Measurements from ENCODE around the gene SEPSECS. TPM values are rescaled to one million over a fixed set of nuclear protein-coding genes. Genes with fewer than 3 reads are reported as not detected.
"Not testable (repeated sequence)": the region's sequence is repeated elsewhere in the genome, so short reads cannot be mapped to it uniquely, and the experiment has no call there.

SEPSECS gene
- total RNA-seq, 1 donor from 2014 or later: 8.7 TPM

DNA sequence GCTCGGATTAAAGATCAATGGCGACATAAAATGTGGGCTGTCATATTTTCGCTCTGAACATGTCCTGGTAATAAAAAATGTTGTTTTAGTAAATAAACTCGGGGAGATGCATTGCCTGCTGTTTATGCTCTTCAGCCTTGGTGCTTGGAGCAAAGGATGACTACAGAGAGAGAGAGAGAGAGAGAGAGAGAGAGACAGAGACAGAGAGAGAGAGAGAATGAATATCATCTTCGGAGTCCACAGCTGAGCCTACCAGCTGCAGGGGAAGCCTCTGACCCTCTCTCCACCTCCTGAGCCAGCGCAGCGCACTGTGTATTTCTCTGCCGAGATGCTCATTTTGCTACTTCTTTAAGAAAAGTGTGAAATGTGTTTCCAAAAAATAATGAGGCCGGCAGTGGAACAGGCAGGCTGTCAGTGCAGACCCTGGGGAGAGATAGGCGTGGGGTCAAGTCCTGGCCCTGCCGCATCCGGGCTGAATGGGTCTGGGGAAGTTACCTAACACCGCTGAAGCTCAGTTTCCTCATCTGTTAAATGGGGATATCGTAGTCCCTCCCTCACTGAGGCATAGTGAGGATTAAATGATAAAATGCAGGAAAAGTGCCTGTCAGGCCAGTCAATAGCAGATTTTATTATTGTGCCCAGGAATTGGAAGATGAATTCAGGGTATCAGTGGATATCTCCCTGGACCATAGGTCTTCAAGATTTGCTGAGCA, 71.0 kb downstream of the SEPSECS start:
- Mint-ChIP-seq H3K9me3 (peaks cover 6% of the 10 kb centered on the region), H3K27me3 (no peaks in the 10 kb centered on the region), H3K27ac (no peak overlapping the region), H3K36me3 (no peaks in the 10 kb centered on the region), H3K4me3 (no peak overlapping the region), H3K4me1 (ENCODE audit: unreplicated experiment) (peaks cover 4% of the 10 kb centered on the region)
- TF ChIP-seq, protein P1, sequence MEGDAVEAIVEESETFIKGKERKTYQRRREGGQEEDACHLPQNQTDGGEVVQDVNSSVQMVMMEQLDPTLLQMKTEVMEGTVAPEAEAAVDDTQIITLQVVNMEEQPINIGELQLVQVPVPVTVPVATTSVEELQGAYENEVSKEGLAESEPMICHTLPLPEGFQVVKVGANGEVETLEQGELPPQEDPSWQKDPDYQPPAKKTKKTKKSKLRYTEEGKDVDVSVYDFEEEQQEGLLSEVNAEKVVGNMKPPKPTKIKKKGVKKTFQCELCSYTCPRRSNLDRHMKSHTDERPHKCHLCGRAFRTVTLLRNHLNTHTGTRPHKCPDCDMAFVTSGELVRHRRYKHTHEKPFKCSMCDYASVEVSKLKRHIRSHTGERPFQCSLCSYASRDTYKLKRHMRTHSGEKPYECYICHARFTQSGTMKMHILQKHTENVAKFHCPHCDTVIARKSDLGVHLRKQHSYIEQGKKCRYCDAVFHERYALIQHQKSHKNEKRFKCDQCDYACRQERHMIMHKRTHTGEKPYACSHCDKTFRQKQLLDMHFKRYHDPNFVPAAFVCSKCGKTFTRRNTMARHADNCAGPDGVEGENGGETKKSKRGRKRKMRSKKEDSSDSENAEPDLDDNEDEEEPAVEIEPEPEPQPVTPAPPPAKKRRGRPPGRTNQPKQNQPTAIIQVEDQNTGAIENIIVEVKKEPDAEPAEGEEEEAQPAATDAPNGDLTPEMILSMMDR (conservative IDR thresholded peaks at IDR 0.05): no peak
- DNase-seq (ENCODE audit: extremely low spot score, unreplicated experiment): no peak

DNA sequence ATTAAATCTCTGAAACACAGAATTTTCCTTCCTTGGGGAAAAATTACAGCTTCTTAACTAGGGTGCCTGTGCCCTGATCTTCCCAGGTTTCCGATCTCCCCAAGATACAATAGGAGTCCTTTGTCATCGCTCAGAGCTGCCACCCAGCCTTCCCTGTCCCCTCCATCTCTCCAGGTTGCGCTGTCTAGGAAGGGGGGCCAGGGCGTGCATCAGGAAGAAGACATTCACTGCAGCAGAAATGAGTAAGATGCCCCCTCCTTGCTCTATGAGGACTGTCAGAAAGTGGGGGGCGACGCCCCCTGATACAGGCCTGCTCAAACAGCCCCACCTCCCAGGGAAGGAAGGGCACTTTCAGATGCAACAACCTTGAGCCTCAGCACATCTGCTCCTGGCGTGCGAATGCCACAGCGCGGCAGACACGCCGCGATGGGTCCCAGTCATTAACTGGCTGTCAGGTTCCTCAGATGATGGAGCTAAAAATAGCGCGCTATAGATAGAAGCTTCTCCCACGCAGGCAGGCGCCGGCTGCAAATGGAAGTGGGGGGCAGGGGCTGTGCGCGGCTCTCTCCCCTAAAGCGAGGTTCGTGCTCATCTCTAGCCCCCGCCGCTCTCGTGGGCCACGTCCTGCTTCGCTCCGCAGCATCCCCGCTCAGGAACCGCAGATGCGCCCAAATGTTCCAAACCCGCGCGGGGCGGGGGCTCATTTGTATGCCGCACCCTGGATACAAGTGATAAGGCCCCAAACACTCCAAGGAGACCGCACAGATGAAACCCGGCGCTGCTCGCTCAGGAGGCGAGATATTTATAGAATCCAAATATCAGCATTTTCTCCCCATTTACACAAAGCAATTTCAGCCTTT, 71.9 kb downstream of the SEPSECS start:
- Mint-ChIP-seq H3K9me3 (peaks cover 4% of the 10 kb centered on the region), H3K4me1 (ENCODE audit: unreplicated experiment) (peaks cover 4% of the 10 kb centered on the region), H3K27ac (no peak overlapping the region), H3K36me3 (no peaks in the 10 kb centered on the region), H3K27me3 (no peaks in the 10 kb centered on the region), H3K4me3 (no peak overlapping the region)
- TF ChIP-seq, protein P1 (conservative IDR thresholded peaks at IDR 0.05): no peak
- DNase-seq (ENCODE audit: extremely low spot score, unreplicated experiment): no peak

DNA sequence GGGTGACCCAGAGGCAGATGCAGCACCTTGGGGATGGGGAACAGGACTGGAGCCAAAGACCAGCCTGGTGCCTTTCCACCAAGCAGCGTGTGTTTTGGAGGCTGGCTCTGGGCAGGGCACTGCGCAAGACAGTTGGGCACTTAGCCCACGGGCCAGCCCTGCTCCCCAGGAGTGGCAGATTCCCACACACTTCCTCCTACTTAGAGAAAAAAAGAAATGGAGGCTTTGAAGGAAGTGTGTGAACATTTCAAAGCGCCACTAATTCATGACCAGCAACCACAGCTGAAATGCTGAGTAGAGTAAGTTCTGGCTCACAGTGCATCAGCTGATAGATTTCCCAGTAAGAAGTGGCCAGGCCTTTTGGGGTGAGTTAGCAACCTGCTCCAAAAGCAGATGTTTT, 74.6 kb downstream of the SEPSECS start:
- no peaks in the 10 kb centered on the region for H3K4me1 Mint-ChIP-seq (ENCODE audit: unreplicated experiment)
- TF ChIP-seq, protein P1 (conservative IDR thresholded peaks at IDR 0.05): no peak

DNA sequence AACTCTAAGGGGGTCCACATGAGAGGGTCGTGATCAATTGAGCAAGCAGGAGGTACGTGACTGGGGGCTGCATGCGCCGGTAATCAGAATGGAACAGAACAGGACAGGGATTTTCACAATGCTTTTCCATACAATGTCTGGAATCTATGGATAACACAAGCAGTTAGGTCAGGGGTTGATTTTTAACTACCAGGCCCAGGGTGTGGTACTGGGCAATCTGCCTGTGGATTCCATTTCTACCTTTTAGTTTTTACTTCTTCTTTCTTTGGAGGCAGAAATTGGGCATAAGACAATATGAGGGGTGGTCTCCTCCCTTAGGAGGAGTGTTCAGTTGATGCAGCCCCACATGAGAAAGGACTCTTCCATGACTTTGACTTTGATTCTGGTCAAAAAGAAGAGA, 76.8 kb downstream of the SEPSECS start:
- not testable (repeated sequence) for H3K36me3 Mint-ChIP-seq; H3K4me1 Mint-ChIP-seq (ENCODE audit: unreplicated experiment); DNase-seq (ENCODE audit: extremely low spot score, unreplicated experiment); H3K27me3 Mint-ChIP-seq; H3K4me3 Mint-ChIP-seq; H3K9me3 Mint-ChIP-seq; H3K27ac Mint-ChIP-seq

More for the DNA sequence above, 74.6 kb downstream of the SEPSECS start:
- H3K36me3 Mint-ChIP-seq: no peaks in the 10 kb centered on the region
- no peaks in the 10 kb centered on the region for H3K9me3 Mint-ChIP-seq
- no peak overlapping the region for H3K27ac Mint-ChIP-seq
- H3K27me3 Mint-ChIP-seq: peaks cover 3% of the 10 kb centered on the region
- H3K4me3 Mint-ChIP-seq: no peak overlapping the region
- DNase-seq (ENCODE audit: extremely low spot score, unreplicated experiment): no peak

DNA sequence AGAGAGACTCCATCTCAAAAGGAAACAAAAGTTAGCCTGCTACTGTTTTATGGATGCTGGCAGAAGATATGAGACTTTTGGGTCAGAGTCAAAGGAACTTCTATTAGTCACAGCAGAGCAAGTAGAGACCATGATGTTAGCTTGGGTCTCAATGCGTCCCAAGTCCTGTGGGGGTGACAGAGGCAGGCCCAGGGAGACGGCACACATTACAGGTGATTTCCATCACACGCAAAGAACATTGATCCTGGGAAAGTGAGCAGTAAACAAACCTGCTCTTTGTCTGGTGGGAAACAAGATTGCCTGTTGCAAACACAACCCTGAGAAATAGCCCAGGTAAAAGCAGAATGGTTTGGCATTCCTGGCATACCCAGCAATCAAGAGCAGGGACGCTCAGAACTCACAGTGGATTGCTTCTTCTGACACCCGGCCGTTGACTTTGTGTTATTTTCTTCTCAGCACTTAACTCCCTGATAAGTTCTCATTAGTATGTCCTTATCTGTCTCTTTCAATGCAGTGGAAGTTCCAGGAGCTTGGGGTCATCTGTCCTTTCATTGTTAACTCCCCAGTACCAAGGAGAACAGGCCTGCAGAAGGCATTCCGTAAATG, 78.3 kb downstream of the SEPSECS start:
- no peaks in the 10 kb centered on the region for H3K4me1 Mint-ChIP-seq (ENCODE audit: unreplicated experiment)
- H3K36me3 Mint-ChIP-seq: no peaks in the 10 kb centered on the region
- no peak for DNase-seq (ENCODE audit: extremely low spot score, unreplicated experiment)
- H3K9me3 Mint-ChIP-seq: no peaks in the 10 kb centered on the region
- TF ChIP-seq, protein P1 (conservative IDR thresholded peaks at IDR 0.05): no peak
- H3K4me3 Mint-ChIP-seq: no peak overlapping the region
- H3K27ac Mint-ChIP-seq: no peak overlapping the region
- peaks cover 7% of the 10 kb centered on the region for H3K27me3 Mint-ChIP-seq

DNA sequence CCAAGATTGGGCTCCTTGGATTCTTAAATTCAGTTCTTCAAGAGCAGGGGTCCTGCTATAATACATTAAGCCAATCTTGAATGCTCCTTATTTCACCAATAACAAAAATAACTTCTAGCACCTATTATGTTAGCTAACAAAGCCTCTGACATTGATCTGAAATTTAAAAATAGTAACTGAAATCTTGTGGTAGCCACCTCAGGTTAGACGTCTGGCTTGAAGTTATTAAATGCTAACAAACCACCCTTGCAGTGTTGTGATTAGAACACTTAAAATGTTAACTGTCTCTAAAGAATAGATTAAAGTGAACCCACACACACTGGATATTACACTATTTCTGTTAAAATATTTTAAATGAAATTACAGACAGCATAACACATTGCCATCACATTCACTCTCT, 79.7 kb downstream of the SEPSECS start:
- Mint-ChIP-seq H3K36me3 (no peaks in the 10 kb centered on the region), H3K27ac (no peak overlapping the region), H3K4me1 (ENCODE audit: unreplicated experiment) (no peaks in the 10 kb centered on the region), H3K27me3 (peaks cover 10% of the 10 kb centered on the region), H3K4me3 (no peak overlapping the region), H3K9me3 (no peaks in the 10 kb centered on the region)
- TF ChIP-seq, protein P1 (conservative IDR thresholded peaks at IDR 0.05): no peak
- DNase-seq (ENCODE audit: extremely low spot score, unreplicated experiment): no peak
